Measurements from ENCODE around the gene CCDC27.

The CCDC27 gene

GRCh38 chr1:3786468-3787348 lies 34.5 kb downstream of the CCDC27 start:
- Histone ChIP-seq H3K27me3 (ENCODE audit: insufficient read depth, poor library complexity, severe bottlenecking) (no peaks in the 10 kb centered on the region), H3K9me3 (ENCODE audit: severe bottlenecking) (no peaks in the 10 kb centered on the region), H3K36me3 (ENCODE audit: low read depth) (peaks cover 50% of the 10 kb centered on the region), H3K27ac (ENCODE audit: poor library complexity, severe bottlenecking) (no peak overlapping the region), H3K4me1 (ENCODE audit: insufficient read depth, poor library complexity, severe bottlenecking) (no peaks in the 10 kb centered on the region), H3K4me3 (ENCODE audit: severe bottlenecking) (no peak overlapping the region)
- TF ChIP-seq CTCF (IDR thresholded peaks at IDR 0.05; ENCODE audit: poor library complexity, severe bottlenecking) = no peak
- no peak for DNase-seq (ENCODE audit: low spot score)
- ATAC-seq (ENCODE audit: low read depth) = no peak

- Histone ChIP-seq H3K27ac (ENCODE audit: poor library complexity, severe bottlenecking) (no peak overlapping the region), H3K9me3 (ENCODE audit: severe bottlenecking) (no peaks in the 10 kb centered on the region), H3K4me3 (ENCODE audit: severe bottlenecking) (no peak overlapping the region), H3K36me3 (ENCODE audit: low read depth) (peaks cover 46% of the 10 kb centered on the region), H3K27me3 (ENCODE audit: insufficient read depth, poor library complexity, severe bottlenecking) (no peaks in the 10 kb centered on the region), H3K4me1 (ENCODE audit: insufficient read depth, poor library complexity, severe bottlenecking) (no peaks in the 10 kb centered on the region)
- TF ChIP-seq CTCF (IDR thresholded peaks at IDR 0.05; ENCODE audit: poor library complexity, severe bottlenecking) = no peak
- DNase-seq (ENCODE audit: low spot score) = no peak
- no peak for ATAC-seq (ENCODE audit: low read depth)
Observed at GRCh38 chr1:3787349-3787715, 35.1 kb downstream of the CCDC27 start.

GRCh38 chr1:3787745-3788605 lies 35.7 kb downstream of the CCDC27 start:
- Histone ChIP-seq H3K27ac (ENCODE audit: poor library complexity, severe bottlenecking) (no peak overlapping the region), H3K9me3 (ENCODE audit: severe bottlenecking) (no peaks in the 10 kb centered on the region), H3K4me1 (ENCODE audit: insufficient read depth, poor library complexity, severe bottlenecking) (no peaks in the 10 kb centered on the region), H3K36me3 (ENCODE audit: low read depth) (peaks cover 41% of the 10 kb centered on the region), H3K27me3 (ENCODE audit: insufficient read depth, poor library complexity, severe bottlenecking) (no peaks in the 10 kb centered on the region), H3K4me3 (ENCODE audit: severe bottlenecking) (no peak overlapping the region)
- no peak for TF ChIP-seq CTCF (IDR thresholded peaks at IDR 0.05; ENCODE audit: poor library complexity, severe bottlenecking)
- ATAC-seq (ENCODE audit: low read depth) = no peak
- DNase-seq (ENCODE audit: low spot score) = no peak

GRCh38 chr1:3788756-3789420 lies 36.6 kb downstream of the CCDC27 start:
- no peak for DNase-seq (ENCODE audit: low spot score)
- Histone ChIP-seq H3K27ac (ENCODE audit: poor library complexity, severe bottlenecking) (no peak overlapping the region), H3K36me3 (ENCODE audit: low read depth) (peaks cover 39% of the 10 kb centered on the region), H3K4me1 (ENCODE audit: insufficient read depth, poor library complexity, severe bottlenecking) (peaks cover 8% of the 10 kb centered on the region), H3K27me3 (ENCODE audit: insufficient read depth, poor library complexity, severe bottlenecking) (no peaks in the 10 kb centered on the region), H3K9me3 (ENCODE audit: severe bottlenecking) (no peaks in the 10 kb centered on the region), H3K4me3 (ENCODE audit: severe bottlenecking) (no peak overlapping the region)
- 0 out of 3 replicates have a peak, but pooled peaks have one; percentile 15 for ATAC-seq (ENCODE audit: low read depth)
- no peak for TF ChIP-seq CTCF (IDR thresholded peaks at IDR 0.05; ENCODE audit: poor library complexity, severe bottlenecking)
